ENCODE measurements around the gene CYP27B1. TPM values are rescaled to one million over a fixed set of nuclear protein-coding genes. Genes with fewer than 3 reads are reported as not detected.

CYP27B1 gene
- 0.86 TPM for polyA plus RNA-seq (ENCODE audit: insufficient read length)

GRCh38 chr12:57766464-57767304 lies at the start of gene CYP27B1:
TSS of gene CYP27B1 (minus strand) at chr12:57767078. CDS start at chr12:57767041, 37 bp downstream.
- no peak for DNase-seq (ENCODE audit: low read depth)

DNA sequence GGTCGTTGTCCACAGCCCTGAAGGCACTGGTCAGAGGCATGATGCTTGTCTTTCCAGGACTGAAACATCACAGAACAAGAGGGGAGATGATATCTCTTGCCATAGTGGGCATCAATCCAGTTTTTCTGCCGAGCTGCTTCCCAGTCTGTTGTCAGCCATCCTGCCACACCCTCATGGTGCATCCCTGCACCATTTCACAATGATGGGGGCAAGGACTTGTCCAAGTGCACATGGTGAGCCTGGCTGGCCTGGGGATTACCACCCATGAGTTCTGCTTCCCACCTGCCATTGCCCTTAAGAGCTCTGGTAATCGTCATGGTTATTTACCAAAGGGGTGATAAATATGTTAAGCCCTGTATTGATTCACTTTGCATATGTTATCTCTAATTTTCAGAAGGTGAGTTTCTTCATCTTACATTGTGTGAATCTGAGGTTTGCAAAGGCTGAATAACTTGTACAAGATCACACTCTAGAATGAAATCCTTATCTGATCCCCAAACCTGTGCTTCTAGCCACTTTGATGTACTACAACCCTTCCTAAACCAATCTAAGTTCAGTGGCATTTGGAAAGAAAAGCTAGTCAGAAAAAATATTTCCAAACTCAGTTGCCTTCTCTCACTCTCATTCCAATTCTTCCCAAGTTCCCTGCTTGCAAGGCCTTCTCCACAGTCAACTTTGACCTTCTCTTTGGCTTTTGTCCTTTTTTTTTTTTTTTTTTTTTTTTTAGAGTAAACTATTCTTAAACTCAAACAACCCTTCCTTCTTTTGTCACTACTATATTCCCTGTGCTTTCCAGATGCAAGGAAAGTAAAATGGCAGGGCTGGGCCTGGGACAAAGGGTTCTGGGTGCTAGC lies 49.4 kb upstream of the CYP27B1 start:
- no peak for DNase-seq (ENCODE audit: low read depth)

DNA sequence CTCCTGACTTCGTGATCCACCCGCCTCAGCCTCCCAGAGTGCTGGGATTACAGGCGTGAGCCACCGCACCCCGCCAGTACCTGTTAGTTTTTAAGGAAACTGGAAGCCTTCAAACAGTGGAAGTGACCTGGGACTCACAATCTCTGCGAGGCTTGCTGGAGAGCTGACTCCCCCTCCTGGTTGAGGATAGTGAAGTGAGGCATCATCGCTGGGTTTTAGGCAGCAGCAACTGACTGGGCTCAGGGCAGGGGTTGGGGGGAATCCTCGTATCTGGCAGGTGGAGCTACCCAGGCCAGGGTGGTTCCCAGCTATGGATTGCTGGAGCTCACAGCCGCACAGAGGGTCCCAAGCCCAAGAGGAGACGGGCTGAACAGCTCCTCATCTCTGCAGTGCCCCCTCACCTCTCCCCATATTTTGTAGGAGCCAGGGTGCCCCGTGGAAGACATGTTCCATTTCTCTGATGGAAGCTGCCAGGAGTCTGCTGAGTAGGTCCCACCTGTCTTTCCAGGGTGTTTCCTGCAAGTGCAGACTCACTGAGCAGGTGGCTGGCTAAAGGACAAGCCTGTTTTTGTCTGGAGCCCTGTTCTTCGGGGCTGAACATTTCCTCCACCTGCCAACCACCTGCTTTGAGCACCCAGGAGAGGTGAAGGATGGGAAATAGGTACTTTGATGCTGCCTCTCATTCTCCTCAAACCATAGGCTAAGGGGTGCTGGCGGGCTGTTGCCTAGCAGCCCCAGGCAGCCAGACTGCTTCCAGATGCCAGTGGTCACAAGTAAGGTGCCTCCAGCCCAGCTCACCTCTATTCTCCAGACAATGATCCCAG lies 48.5 kb upstream of the CYP27B1 start:
- no peak for DNase-seq (ENCODE audit: low read depth)

DNA sequence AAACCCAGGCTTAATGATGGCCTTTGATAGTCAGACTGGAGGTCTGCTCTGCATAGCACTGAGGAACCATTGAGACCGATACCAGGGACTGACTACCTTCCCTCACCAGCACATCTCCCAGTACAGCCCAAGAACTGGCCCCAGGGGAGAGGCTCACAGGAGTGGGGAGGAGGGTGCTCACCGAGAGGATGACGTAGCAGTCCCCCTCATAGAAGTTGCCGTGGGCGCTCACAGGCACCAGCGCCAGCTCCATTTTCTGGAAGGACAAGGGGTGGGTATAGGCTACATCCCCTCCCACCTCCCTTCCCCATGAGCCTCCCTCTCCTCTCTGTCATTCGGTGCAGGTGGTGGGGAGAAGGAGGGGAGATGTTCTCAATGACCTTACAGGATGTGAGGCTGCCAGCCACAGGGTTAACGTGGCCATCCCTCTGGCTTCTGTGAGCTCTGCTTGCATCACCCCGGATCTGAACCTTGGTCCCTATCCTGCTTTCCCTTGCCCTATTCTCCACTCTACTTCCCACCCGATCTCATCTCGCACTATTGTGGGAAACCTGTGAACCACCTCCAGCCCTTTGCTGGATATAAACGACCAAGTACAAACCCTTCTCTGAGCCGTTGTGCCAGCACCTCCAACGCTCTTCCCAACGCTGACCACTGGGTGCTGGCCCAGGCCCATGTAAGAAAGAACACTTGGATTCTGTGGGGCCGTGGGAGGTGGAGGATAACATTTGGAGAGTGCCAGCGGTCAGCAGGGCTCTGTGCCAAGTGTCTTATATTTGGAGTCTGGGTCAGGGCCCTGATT lies 47.3 kb upstream of the CYP27B1 start:
- DNase-seq (ENCODE audit: low read depth) = no peak

DNA sequence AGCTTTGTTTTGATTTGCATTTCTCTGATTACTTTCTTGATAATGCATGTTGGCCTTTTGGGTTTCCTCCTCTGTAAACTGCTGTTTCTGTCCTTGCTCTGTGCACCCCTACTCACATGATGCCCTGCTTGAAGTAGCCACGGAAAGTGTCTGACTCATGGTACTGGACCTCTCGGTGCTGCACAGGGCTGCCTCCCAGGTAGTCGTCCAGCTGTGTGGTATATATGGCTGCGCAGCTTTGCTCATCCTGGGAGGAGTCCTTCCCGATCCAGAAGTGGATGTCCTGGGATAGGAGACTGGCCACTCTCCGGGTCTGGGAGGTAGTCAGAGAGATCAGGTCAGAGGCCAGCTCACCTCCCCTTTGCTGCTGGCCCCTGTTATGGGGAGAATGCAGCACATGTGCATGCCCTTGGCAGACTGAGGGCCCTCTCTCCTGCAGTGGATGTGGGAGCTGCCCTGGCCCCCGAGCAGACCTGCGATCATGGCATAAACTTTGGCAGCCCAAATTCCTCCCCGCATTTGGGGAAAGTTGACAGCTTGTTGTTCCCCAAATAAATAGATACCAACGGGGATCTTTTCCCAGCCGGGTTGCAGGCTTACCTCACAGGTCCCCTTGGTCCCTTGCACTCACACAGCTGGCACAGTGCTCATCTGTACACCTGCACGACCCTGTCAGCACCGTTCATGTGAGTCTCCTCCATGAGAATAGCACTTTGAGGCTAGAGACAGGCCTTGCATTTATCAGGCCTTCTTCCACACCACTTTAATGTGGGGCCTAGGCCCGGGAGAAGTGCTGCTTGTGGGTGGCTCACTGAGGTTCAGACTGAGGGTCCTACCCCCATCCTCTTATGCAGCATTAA lies 46.5 kb upstream of the CYP27B1 start:
- DNase-seq (ENCODE audit: low read depth) = no peak

DNA sequence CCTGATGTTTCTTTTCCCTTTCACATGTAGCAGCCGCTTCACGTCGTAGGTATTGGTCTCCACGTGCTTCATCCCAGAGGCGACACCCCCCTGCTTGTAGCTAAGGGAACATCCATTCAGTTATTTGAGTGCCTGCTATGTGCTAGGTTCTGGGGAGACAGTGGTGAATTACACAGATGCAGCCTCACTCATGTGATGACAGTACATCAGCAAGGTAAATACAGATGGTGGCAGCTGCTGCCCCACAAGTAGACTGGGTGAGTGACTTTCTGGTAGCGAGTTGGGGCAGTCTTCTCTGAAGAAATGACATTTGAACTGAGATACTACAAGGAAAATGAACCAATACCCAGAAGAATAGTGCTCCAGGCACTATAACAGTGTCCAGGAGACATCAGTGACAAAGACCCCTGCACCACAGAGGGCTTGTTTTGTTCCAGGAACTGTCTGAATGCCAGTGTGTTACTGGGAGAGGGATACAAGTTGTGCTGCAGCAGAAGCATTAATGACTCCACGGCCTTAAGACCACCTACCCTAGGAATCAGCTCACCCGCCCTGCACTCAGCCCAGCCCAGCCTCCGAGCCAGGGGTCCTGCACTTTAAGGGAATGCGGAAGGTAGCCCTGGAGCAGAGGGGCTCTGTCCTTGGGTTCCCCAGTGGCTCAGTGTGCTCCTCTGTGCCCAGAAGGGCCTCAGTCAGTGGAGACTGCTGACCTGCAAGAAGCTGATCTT lies 44.3 kb upstream of the CYP27B1 start:
- no peak for DNase-seq (ENCODE audit: low read depth)

DNA sequence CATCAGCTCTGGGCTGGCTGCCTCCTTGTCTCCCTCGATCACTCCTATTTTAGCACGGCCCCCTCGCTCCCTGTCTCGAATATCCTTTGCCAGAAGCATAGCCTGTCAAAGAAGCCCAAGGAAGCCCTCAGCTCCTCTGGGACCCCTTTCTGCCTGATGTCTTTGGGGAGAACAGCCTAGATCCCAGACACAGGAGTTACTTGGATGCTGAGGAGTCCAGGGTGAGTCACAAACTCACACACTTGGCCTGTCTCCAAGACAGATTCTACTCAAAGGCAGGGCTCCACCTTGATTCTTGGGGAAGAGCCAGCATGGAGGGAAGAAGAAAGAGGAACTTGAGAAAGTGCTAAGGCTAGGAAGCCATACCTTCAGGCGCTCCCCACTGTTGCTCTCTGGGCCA lies 43.6 kb upstream of the CYP27B1 start:
- DNase-seq (ENCODE audit: low read depth) = no peak

GRCh38 chr12:57809425-57809824 lies 42.5 kb upstream of the CYP27B1 start:
- DNase-seq (ENCODE audit: low read depth) = no peak

- no peak for DNase-seq (ENCODE audit: low read depth)
These were observed 41.5 kb upstream of the CYP27B1 start for GRCh38 chr12:57808351-57808750.

DNA sequence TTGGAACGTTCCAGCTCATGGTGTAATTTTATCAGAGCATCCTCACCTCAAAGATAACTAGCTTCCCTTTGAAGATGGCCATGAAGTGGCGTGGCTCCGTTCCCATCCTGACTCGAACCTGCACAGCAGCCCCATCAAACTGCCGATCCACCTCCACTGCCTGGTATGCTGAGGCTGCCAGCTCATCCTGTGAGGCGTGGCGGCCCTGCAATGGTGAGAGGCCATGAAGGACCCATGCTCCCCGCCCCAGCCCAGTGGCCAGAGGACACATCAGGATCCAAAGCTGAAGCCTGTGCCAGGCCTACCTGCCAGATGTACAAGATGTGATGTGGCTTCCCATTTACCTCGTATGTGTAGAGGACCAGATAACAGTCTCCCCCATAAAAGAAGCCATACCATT lies 40.4 kb upstream of the CYP27B1 start:
- DNase-seq (ENCODE audit: low read depth) = no peak

GRCh38 chr12:57806677-57807076 lies 39.8 kb upstream of the CYP27B1 start:
- DNase-seq (ENCODE audit: low read depth) = no peak

- DNase-seq (ENCODE audit: low read depth) = no peak
These were observed 36.5 kb upstream of the CYP27B1 start for GRCh38 chr12:57803319-57803893.

- DNase-seq (ENCODE audit: low read depth) = no peak
These were observed 35.7 kb upstream of the CYP27B1 start for GRCh38 chr12:57802607-57803006.

DNA sequence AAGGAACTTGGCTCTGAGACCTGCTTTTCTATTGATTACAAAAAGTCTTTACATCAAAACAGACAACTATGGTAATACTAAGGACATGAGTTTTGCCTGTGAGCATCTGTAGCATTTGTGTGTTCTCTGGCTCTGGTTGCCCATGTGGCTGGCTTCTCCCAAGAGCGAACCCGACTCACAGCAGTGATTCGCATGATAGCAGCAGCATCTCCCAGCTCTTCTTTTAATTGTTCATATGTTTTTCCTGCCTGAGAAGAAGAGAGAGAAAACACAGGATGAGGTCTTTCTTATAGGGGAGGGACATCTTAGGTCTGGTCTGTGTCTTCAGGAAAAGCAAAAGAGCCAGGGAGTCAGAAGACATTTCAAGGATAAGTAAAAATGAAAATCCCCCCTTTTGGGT lies 34.1 kb upstream of the CYP27B1 start:
- no peak for DNase-seq (ENCODE audit: low read depth)

DNA sequence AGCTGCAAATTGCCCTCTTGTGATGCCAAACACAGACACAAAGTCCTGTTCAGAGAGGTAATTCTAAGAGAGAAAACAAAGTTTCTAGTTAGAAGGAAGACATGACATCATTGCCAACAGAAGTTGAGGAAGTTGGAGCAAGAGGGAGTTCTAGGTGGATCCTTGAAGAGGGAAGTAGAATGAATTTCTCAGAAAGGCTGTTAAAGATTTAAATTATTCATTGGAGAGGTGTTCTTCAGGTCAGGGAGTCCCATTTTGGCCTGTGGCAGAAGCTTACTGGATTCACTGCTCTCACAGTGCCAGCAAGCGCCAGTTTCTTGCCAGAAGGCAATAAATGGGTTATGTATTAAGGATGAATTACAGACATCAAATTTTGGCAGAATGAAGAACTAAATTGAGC lies 31.1 kb upstream of the CYP27B1 start:
- no peak for DNase-seq (ENCODE audit: low read depth)

- no peak for DNase-seq (ENCODE audit: low read depth)
These were observed 30.1 kb upstream of the CYP27B1 start for GRCh38 chr12:57796996-57797395.

DNA sequence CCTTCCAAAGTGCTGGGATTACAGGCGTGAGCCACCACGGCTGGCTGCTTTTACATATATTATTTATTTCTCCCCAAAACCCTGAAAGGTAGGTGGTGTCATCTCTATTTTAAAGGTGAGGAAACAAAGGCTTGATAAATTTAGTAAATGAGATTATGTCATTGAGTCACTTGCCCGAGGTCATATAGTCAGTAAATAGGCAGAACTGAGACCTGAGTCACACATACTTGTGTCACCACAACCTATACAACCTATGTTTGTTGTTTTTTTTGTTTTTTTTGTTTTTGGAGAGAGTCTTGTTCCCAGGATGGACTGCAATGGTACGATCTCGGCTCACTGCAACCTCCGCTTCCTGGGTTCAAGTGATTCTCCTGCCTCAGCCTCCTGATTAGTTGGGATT lies 28.5 kb upstream of the CYP27B1 start:
- no peak for DNase-seq (ENCODE audit: low read depth)

DNA sequence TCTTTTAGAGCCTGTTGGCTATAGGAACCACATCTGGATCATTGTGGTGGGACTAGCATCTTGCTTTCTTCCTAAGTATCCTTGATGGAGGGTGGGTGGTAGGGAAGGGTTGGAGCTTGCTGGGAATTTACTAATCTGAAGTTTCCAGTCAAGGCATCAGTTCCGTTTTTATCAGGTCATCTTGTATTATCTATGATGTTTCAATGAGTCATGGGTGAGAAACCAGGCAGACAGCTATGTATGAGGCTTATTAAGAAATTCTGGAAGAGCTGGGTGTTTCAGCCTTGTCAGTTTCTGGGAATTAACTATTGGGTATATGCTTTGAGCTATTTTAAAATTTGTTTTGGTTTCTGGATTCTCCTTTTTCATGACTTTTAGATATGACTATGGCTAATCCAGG lies 27.0 kb upstream of the CYP27B1 start:
- DNase-seq (ENCODE audit: low read depth) = no peak

DNA sequence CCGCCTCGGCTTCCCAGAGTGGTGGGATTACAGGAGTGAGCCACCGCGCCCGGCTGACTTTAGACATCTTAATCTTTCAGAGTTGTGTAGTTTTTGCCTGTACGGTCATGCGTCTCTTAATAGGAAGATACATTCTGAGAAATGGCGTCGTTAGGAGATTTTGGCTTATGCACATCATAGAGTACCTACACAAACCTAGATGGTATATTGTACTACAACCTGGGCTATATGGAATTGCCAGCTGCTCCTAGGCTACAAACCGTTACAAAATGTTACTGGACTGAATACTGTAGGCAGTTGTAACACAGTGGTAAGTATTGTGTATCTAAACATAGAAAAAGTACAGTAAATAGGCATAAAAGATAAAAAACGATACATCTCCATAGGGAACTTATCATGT lies 17.0 kb upstream of the CYP27B1 start:
- DNase-seq (ENCODE audit: low read depth) = no peak
